ENCODE results near the gene IPPK.
"Not testable (repeated sequence)": the region's sequence is repeated elsewhere in the genome, so short reads cannot be mapped to it uniquely, and the experiment has no call there.

Gene IPPK

DNA sequence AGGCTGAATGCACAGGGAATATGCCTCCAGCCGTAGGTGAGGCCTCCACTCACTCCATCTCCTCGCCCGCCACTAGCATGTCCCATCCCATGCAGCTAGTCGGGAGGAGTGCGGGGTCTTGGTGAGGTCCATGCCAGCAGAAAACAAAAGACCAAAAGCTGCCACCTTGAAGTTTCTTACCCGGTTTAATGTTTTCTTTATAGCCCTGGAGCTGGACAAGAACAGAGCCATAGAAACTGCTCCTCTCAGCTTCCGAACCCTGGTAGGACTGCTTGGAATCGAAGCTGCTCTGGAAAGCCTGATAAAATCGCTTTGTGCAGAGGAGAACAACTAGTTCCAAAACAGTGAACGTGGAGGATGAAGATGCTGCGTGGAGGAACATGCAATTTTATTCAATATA, 57.1 kb downstream of the IPPK start:
- DNase-seq = no peak

DNA sequence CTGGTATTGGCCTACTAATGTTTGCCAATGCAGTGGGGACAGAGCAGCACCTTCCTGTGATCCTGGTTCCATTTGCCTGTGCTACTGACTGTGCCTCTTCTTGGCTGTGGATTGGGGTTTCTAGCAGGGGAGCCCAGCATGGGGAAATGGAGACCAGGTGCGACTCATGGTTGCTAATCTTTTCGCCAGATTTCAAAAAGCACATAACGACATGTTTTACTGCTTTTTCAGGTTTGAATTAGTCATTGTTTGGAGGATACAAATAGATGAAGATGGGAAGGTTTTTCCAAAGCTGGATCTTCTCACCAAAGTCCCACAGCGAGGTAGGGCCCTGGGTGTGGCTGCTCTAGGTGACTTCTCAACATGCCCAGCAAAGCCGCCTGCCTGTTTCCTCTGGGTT, 57.6 kb downstream of the IPPK start:
- no peak for DNase-seq

DNA sequence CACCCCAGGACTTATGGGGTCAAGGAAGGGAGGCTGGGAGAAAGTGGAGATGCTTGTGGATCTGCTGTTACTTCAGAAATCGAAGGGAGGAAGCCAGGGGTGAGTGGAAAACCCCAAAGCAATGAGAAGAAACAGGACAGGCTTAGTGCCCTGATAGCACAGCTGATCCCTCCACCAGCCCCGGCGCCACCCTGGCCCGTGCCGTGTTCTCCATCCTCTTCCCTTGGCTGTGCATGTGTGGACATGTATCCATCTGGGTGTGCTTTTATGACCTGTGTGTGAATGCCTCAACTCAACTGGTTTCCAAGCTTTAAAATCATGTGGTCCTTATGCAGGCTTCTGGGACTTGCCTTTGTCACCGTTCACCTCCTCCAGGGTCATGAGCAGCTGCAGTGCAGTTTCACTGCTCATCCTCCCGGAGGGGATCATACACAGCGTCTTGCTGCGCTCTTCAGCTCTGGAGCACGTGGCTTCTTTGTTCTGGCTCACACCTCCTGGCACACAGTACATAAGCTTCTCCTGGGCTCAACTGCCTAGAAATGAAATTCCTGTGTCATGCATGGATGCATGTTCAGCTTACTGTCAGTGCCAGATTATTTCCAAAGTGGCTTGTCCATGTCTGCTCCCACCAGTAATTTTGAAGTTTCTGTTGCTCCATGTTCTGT, 58.2 kb downstream of the IPPK start:
- DNase-seq = no peak

DNA sequence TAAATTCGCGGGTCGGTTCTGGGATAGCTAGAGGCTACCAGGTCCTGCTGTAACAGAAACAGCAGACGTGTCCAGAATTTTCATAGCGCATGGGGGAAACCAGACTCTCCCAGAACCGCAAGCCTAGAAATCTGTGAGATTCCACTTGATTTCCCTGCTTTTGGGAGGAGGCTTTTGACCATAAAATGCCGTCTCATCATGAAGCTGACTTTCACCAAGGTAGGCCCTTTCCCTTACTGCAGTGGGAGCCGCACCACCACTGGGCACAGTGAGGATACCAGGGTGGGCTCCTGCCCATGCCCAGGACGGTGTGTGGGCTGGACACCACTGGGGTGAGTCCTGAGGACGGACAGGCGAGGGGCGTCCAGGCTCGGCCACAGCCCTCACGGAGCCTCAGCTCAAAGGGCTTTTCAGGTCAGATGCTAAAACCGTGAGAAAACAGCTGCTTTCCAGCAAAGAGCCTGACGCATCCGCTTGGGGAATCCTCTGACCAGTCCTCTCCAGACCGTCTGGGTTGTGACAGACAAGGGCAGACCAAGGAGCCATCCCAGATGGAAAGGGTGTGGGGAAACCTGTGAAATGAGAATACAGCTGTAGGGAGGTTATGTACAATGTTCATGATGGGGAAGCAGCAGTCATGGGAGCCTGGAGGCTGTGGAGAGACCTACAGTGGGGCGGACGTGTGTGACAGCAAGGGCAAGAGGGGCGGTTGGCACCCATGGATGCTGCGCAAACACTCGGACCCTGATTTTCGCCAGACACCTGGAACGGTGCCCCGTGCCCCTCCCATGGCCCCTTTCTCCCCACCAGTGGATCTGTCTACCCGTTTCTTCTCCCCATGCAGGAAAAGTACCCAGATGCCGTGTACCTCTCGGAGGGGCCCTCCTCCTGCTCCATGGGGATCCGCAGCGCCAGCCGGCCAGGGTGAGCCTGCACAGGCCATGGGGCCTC, 59.2 kb downstream of the IPPK start:
- DNase-seq = no peak

DNA sequence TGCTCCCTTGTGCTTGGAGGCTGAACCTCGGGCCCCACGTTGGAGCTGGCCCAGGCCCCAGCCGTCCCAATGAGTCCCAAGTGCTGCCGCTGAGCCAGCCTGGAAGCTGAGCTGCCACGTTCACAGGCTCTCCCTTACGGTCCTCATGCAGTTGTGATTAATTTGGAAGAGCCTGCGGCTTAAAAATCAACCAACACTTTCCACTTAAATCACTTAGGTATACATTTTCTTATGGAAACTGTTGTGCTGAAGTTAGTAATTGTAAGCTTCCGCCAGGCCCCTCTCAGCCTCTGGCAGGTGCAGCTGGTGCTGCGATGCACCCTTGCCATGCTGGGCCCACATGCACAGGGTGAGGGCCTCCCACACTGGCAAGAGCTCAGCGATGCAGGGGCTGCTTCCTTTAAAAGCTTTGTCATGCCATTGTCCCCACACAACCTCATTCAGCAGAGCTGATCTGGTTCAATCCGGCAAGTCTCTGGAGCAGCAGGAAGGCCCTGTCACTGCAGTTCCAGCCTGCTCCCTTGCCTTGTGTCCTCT, 61.0 kb downstream of the IPPK start:
- no peak for DNase-seq

DNA sequence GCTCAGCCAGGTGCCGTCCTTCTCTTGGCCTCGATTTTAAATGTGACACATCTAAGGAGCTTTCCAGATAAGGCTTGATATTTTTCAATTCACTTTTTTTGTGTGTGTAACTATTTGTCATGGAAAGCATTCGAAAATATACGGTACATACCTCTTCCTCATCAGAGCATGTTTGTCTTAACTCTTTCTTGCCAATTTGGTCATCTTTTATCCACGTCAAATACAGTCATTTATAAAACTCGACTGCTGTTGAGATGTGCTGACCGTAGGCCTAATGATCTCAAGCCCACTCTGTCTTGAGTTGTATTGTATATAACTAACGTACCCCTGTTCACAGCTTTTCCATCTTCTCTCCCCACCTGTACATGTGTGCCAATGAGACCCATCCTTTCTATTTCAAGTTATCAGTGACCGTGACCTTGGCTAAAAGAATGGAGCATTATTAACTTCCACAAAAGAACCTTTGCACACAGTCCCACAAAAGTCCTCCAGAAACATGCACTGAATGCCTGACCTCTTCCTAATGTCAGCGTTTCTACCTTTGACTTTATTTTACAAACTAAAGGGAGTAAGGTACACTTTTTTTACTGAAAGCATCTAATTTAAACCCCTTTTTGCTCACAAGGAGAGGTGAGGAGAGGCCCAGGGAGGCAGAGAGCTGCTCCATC, 61.6 kb downstream of the IPPK start:
- no peak for DNase-seq

DNA sequence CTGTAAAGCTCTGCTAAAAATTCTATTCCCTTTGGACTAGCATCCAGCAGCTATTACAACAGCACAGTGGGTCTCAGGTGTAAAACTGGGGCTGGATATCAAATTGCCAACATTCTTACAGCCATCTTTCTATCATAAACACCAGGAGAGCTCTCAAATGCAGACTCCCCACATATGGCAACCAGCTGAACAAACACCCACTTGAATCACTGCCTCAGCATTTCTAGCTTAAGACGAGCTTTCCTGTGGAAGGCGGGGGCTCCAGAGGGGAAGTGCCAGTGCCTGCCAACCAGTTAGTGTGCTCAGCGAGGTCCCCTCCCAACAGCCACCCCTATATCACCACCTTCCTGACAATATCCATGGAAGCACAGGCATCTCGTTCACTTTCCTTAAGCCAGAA, 62.2 kb downstream of the IPPK start:
- DNase-seq = no peak

DNA sequence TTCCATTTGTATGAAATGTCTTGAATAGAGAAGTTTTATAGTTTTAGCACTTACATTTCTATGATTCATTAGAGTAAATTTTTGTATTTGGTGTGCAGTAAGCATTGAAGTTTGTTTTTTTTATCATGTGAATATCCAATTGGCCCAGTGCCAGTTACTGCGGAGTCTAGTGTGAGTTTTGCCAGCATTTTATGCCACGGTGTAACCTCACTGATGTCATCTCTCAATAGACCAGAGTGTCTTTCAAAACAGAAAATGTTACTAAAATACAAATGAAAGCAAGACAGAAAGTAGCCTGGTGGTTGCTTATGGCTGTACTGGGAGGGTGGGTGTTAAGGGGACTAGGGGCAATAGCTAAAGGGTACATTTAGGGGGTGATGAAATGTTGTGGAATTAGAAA, 62.8 kb downstream of the IPPK start:
- DNase-seq = no peak

DNA sequence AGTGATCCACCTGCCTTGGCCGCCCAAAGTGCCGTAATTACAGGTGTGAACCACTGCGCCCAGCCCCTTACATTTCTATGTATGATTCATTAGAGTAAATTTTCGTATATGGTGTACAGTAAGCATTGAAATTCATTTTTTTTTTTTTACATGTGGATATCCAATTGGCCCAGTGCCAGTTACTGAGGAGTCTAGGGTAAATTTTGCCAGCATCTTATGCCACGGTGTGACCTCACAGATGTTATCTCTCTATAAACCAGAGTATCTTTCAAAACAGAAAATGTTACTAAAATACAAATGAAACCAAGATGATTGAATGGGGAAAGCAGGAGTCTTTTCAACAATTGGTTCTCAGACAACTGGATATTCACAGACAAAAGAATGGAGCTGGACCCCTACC, 64.7 kb downstream of the IPPK start:
- no peak for DNase-seq

DNA sequence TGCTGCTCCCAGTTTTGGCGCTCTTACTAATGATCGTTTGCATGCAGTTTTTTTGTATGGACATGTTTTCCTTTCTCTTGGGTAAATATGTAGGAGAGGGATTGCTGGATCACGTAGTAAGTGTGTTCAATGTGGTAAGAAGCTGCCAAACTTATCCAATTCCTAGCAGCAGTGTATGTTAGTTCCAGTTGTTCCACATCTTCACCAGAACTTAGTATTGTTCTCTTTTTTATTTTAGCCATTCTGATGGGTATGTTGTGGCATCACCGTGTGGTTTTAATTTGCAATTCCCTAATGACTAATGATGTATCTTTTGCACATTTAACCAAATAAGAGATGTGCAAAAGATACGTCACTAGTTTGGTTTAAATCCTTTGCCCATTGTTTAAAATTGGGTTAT, 65.9 kb downstream of the IPPK start:
- DNase-seq = no peak

DNA sequence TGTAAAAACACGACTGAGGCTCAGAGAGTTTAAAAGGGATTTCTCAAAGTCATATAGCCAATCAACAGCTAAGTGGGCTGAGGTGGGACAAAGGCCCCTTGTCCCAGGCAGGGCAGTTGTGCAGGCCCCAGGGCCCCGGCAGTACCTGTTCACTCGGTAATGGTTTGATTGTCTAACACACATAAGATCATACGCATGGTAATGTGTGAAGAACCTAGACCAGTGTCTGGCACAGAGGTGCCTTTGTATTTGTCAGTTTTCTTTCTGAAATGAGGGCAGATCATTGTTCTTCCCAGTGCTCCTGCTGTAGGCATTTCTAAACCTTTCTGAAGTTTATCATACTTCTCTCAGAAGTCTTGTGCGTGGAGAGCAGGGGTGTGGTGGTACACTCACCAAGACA, 66.8 kb downstream of the IPPK start:
- no peak for DNase-seq

DNA sequence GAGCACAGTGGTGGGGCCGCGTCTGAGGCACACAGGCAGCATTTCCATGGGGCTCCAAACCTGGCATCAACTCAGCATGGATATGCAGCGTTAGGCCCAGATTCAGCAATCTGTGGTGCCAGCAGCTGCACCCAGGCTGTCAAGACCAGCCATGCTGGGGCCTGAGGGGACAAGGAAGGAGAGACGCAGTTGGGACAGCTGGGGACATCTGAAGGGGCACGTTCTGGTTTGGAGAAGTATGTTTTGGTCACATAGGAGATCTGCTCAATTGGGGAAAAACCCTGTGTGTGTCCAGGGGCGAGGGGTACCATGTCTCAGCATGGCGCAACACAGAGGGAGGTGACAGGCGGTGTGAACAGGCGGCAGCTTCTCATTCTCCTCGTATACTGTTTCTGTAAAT, 67.5 kb downstream of the IPPK start:
- no peak for DNase-seq

DNA sequence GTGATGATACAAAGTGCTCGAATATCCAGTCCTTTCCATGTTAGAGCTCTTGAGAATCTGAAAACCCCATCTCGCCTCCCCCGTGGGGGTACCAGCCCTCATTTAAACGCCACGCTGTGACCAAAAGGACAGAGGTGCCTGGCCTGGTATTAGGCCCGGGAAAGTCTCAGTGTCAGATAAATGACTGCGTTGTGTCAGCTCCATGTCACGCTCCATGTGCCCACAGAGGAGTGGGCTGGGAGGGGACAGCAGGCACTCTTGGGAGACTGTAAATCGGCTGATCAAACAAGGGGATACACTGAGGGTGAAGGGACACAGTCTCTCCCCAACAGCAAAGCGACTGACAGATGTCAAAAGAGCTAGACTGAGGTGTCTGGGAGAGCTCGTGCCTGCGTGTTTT, 68.5 kb downstream of the IPPK start:
- DNase-seq = no peak

DNA sequence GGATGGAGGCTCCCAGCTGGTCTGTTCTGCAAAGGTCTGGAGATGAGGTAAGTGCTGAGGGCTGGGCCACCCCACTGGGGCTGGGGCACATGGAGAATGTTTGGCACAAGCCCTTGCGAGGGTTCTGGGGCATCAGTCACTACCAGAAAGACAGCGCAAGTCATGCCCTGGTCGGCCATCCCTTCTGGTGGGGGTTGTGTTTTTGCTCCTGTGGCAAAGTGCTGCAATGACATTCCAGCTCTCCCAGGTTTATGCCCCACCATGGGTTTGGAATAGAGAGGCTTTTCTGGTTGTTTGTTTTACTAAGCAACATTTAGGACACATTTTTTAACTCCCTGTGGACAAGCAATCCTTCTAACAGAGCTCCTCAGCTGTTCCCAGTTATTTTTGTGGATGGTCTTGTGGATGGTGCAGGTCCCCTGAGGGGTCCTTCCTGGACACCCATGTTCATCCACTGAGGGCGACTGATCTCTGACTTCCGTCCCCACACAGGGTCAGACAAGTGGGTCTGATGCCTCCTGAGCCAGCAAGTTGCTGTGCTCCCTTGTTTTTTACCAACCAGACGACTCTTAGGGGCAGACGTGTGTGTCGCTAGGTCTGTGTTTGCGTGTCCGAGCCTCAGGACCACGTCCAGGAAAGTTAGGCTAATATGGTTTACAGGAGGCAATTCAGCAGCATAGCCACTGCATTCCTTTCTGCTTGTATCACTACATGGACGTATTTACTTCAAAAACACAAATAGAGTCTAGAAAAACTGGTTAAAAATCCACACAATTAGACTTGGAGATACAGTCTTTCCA, 69.3 kb downstream of the IPPK start:
- DNase-seq = no peak

DNA sequence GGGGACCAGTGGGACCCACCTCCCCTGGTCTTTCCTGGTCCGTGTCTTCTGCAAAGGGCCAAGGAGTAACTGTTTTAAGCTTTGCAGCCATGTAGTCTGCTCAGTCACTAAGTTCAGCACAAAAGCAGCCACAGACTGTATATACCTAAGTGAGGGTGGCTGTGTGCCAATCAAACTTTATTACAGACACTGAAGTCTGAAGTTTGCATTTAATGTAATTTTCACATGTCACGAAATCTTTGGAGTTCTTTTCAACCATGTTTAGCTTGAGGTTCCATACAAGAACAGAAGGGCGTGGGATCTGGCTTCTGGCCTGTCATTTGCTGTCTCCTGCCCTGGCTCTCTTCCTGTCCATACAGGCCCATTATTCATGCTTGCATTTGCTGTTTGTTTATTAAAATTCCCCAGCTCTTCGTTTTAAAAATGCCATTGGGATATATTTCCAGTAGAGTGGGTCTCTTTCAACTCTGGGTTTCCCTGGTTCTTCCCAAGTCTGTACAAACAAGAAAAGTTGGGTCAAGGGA, 69.9 kb downstream of the IPPK start:
- no peak for DNase-seq

DNA sequence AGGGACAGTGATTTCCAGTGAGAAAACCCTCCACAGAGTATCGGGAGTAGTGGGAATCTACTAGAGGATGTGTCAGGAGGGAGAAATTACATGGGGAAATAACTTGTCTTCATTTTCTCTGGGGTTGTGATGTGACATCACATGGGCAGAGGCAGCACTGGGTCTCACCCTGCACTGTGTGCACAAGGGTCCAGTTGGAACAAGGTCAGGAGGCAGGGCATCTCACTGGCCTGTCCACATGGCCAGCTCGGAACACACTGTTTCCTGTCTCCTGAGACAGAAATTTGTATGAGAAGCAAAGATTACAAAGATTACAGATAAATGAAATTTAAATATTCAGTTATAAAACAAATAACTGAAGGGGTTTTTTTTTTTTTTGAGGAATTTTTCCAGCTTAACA, 71.5 kb downstream of the IPPK start:
- no peak for DNase-seq

DNA sequence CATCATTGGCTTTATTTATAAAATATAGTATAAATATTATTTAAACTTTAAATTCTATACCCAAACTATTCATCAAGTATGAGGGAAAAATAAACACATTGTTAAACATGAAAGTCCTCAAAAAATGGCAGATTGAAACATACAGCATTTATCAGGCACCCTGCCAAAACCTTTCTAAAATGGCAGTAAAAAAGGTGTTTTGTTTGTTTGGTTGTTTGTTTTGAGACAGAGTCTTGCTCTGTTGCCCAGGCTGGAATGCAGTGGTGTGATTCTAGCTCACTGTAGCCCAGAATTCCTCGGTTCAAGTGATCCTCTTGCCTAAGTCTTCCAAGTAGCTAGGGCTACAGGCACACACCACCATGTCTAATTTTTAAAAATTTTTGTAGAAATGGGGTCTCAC, 74.0 kb downstream of the IPPK start:
- no peak for DNase-seq

DNA sequence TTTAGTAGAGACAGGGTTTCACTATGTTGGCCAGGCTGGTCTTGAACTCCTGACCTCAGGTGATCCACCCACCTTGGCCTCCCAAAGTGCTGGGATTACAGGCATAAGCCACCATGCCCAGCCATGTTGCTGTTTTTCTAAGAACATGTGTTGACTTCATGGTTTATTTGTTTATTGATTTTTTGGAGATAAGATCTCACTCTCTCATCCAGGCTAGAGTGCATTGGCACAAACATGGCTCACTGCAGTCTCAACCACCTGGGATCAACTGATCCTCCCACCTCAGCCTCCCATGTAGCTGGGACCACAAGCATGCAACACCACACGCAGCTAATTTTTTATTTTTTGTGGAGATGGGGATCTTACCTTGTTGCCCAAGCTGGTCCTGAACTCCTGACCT, 74.9 kb downstream of the IPPK start:
- DNase-seq = not testable (repeated sequence)

DNA sequence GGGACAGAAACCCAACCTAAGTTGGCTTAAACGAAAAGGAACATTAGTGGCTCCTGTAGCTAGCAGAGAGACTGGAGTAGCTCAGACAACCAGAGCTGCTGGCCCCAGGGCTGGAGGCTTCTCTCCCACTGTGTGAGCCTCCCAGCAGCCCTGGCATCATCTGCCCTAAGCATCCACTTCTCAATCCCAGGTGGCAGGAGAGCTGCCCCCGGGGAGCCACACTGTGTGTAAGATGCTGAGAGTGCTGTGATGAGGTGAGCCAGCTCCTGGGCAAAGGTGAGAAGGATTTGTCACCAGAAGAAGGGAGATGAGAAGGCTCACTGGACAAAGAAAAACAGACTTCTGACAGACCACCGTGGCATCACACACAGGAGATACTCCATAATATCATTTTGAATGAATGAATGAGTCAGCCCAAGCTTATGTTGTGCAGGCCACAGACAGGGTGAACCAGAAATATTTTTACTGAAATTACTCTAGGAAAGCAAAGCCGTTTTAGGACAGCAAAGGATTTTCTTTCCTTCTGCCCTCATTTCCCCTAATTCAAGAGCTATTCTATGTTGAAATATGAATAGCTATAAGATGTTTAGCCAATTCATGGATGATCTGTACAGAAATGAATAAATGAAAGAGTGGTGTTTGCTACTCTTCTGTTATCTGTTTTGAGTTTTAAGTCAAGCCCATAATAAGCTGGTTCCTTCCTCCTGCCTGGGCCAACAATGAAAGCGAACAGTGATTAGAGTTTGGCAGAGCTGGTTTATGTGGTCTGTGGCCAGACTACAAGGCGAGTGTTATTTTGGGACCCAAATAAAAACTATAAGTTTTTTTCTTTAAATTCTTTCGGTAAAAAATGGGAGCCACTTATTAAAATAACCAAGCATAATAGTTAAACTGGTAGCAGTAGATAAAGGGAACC, 76.7 kb downstream of the IPPK start:
- DNase-seq = no peak

DNA sequence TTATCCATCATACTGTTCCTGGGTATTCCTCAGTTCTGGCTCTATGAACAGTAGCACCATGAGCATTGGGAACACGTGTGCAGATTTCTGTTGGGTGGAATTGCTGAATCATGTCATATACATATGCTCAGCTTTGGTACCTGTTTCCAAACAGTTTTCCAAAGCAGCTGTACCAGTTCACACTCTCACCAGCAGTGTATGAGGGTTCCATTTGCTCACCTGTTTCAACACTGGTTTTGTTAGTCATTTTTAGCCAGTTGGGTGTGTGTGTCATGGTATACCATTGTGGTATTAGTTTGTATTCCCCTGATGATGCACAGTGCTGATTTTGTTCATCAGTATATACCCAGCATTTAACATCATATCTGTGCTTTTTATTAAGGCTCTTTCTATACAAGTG, 77.4 kb downstream of the IPPK start:
- no peak for DNase-seq

DNA sequence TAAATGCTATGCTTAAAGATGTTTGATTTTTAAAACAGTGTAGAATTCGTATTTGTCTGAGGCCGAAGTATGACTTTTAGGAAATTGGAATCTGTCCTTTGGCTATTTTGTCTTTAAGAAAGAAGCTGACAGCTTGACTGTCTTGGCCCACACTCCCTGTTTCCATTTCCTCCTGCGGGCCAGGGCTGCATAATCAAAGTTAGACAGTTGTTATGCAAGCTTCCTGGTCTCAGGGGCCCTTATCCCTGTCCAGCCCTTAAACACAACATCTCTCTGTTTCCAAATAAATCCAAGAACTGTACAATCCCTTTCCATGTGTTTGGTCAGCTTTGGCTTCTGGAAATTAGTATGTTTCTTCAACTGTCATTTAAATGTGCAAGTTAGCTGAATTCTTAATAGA, 79.6 kb downstream of the IPPK start:
- no peak for DNase-seq
